Loucy (cell line): Measurements from ENCODE around the gene DPM1.

Experiments
- H2AFZ ChIP-seq: fragments of 200-600 bp; sonication (generic); 2 replicates; pipeline ENCODE4 v1.6.0; 2016; ENCODE audit warnings: antibody characterized with exemption, mild to moderate bottlenecking, low read length, moderate library complexity
- H3F3A ChIP-seq: fragments of 200-600 bp; 2 replicates; pipeline ENCODE4 v1.6.0; 2016; ENCODE audit warnings: antibody characterized with exemption, low read depth, mild to moderate bottlenecking
- H3K27me3 ChIP-seq: fragments of 200-600 bp; sonication (generic); 2 replicates; pipeline ENCODE4 v1.6.1; 2014; ENCODE audit warnings: low read length, mild to moderate bottlenecking; ENCODE audit not compliant: insufficient read depth, poor library complexity, severe bottlenecking
- H3K36me3 ChIP-seq: fragments of 200-600 bp; sonication (generic); 2 replicates; pipeline ENCODE4 v1.6.1; 2016; ENCODE audit warnings: low read length; ENCODE audit not compliant: insufficient read depth
- H3K4me1 ChIP-seq: fragments of 200-600 bp; sonication (generic); 2 replicates; pipeline ENCODE4 v1.5.1; 2014; ENCODE audit warnings: low read length, mild to moderate bottlenecking; ENCODE audit not compliant: insufficient read depth, poor library complexity, severe bottlenecking
- H3K4me2 ChIP-seq: fragments of 200-600 bp; sonication (generic); 2 replicates; pipeline ENCODE4 v1.6.0; 2014; ENCODE audit warnings: antibody characterized with exemption, low read length, low read depth, mild to moderate bottlenecking; ENCODE audit not compliant: poor library complexity, severe bottlenecking
- H3K4me3 ChIP-seq: fragments of 200-600 bp; sonication (generic); 2 replicates; pipeline ENCODE4 v1.5.1; 2014; ENCODE audit warnings: low read length, mild to moderate bottlenecking, mixed read lengths; ENCODE audit not compliant: poor library complexity, severe bottlenecking
- H3K79me2 ChIP-seq: fragments of 200-600 bp; sonication (generic); 2 replicates; pipeline ENCODE4 v1.6.1; 2014; ENCODE audit warnings: low read length; ENCODE audit not compliant: insufficient read depth
- H3K9ac ChIP-seq: fragments of 200-600 bp; sonication (generic); 2 replicates; pipeline ENCODE4 v1.6.0; 2014; ENCODE audit warnings: mild to moderate bottlenecking, low read depth, low read length, moderate library complexity; ENCODE audit not compliant: poor library complexity, severe bottlenecking
- H3K9me2 ChIP-seq: fragments of 200-600 bp; sonication (generic); replicated peaks from 2 replicates; pipeline ENCODE4 v1.6.1; 2016; ENCODE audit warnings: low read depth, low read length, mixed read lengths
- H3K9me3 ChIP-seq: fragments of 200-600 bp; sonication (generic); 2 replicates; pipeline ENCODE4 v1.6.1; 2014; ENCODE audit warnings: mild to moderate bottlenecking, antibody characterized with exemption, low read length, low read depth; ENCODE audit not compliant: insufficient read depth
- H4K20me1 ChIP-seq: fragments of 200-600 bp; sonication (generic); 2 replicates; pipeline ENCODE4 v1.6.0; 2014; ENCODE audit warnings: antibody characterized with exemption, low read length, mild to moderate bottlenecking; ENCODE audit not compliant: insufficient read depth, poor library complexity, severe bottlenecking
- EZH2phosphoT487 ChIP-seq: fragments of 200-600 bp; IDR thresholded peaks from 2 replicates; pipeline ENCODE4 v1.6.1; 2018; ENCODE audit warnings: antibody characterized with exemption, mild to moderate bottlenecking, moderate library complexity, borderline replicate concordance
- TF ChIP-seq, protein P1 (sequence below): fragments of 200-600 bp; sonication (generic); conservative IDR thresholded peaks from 2 replicates; pipeline ENCODE4 v1.5.1; 2014; ENCODE audit warnings: mild to moderate bottlenecking, antibody characterized with exemption, low read length

Gene DPM1

DNA sequence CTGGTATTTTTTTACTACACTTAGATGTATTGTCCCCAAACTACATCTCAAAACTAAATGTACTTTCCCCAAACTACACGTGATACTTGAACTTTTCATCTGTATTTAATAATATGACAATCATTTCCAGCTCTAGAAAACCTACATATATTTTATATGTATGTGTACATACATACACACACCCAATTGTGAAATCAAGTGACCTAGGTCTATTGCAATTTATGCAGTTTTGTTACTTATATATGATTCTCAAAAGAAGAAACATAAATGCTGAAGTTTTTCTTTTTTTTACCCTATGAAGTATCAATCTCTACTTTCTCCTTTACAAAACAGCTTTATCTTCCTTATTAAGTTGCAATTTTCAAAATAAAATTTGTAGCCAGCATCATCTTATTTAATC lies 31.8 kb downstream of the DPM1 start:
- no peak overlapping the region for H2AFZ ChIP-seq
- H3K4me2 ChIP-seq: peak overlapping the region; percentile 97
- no peaks in the 10 kb centered on the region for H3K9me2 ChIP-seq
- H3F3A ChIP-seq: no peaks in the 10 kb centered on the region
- TF ChIP-seq, protein P1, sequence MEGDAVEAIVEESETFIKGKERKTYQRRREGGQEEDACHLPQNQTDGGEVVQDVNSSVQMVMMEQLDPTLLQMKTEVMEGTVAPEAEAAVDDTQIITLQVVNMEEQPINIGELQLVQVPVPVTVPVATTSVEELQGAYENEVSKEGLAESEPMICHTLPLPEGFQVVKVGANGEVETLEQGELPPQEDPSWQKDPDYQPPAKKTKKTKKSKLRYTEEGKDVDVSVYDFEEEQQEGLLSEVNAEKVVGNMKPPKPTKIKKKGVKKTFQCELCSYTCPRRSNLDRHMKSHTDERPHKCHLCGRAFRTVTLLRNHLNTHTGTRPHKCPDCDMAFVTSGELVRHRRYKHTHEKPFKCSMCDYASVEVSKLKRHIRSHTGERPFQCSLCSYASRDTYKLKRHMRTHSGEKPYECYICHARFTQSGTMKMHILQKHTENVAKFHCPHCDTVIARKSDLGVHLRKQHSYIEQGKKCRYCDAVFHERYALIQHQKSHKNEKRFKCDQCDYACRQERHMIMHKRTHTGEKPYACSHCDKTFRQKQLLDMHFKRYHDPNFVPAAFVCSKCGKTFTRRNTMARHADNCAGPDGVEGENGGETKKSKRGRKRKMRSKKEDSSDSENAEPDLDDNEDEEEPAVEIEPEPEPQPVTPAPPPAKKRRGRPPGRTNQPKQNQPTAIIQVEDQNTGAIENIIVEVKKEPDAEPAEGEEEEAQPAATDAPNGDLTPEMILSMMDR: no peak
- no peak for TF ChIP-seq EZH2phosphoT487
- no peaks in the 10 kb centered on the region for H3K9me3 ChIP-seq
- no peaks in the 10 kb centered on the region for H3K27me3 ChIP-seq
- peak overlapping the region; percentile 83 for H3K4me3 ChIP-seq
- peaks cover 51% of the 10 kb centered on the region for H3K4me1 ChIP-seq
- H3K9ac ChIP-seq: peak overlapping the region; percentile 30
- peaks cover 83% of the 10 kb centered on the region for H4K20me1 ChIP-seq
- H3K79me2 ChIP-seq: peaks cover 91% of the 10 kb centered on the region
- peaks cover 18% of the 10 kb centered on the region for H3K36me3 ChIP-seq

DNA sequence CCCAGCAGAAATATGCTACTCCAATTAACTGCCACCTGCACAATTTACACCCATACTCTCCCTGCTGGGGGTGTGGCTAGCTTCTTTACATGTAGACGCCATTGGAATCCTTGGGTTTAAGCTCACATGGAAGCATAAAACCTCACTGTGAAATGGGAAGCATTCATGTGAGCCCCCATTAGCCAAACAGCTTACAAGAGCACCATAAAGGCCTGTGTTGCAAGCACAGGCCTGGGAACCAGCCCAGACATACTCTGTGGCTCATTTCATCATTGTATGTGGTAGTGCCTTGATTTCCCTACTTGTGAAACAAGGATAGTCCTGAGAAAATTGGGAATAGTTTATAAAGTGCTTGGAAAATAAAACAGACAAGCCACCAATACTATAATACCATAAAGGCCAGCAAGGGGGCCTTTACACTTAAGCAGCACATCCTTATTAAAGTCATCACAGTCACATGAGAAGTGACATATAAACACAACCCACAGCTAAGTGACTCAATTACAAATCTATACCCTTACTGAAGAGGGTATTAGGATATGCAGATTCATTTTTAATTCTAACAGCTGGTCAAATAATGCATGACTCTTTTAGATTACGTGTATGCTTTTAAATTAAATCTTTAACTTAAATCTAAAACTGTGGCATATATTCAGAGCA lies 33.9 kb downstream of the DPM1 start:
- Histone ChIP-seq H3K79me2 (peaks cover 100% of the 10 kb centered on the region), H4K20me1 (peaks cover 94% of the 10 kb centered on the region), H3K9me2 (no peaks in the 10 kb centered on the region), H3F3A (no peaks in the 10 kb centered on the region), H3K9me3 (no peaks in the 10 kb centered on the region), H3K4me1 (peaks cover 54% of the 10 kb centered on the region), H3K27me3 (no peaks in the 10 kb centered on the region), H3K4me3 (peak overlapping the region; percentile 83), H3K9ac (no peak overlapping the region), H2AFZ (no peak overlapping the region), H3K36me3 (peaks cover 22% of the 10 kb centered on the region), H3K4me2 (peak overlapping the region; percentile 97)
- TF ChIP-seq EZH2phosphoT487: no peak
- TF ChIP-seq, protein P1: no peak

DNA sequence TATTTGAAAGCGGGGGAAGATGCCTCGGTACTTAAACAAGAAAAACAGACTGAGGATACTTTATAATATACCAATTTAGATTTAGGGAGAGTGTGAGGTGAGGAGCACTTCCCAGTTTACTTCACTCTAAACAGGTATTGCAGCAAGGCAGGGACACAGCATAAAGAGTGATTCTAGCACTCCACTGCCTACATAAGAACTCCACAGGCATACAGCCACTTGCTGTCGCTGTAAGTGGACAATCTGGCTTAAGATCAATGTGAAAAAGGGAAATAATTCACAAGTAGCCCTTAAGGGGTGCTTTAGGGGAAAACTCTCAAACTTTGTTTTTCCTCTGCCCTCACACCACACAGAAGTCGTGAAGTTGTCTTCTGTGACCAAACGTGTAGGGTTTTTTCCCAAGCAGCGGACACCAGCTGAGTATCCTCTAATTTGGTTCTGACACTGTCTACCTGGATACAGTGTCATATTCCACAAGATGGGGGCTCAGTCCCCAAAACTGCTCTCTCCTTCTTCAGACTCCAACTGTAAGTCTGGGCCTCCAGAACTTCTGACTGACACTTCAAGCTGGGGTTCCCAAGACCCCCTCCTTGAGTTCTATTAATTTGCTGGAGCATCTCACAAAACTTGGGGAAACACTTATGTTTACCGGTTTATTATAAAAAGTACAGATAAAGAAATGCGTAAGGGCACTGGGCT lies 36.4 kb downstream of the DPM1 start:
- no peaks in the 10 kb centered on the region for H3K9me3 ChIP-seq
- peak overlapping the region; percentile 28 for H3K4me2 ChIP-seq
- peaks cover 95% of the 10 kb centered on the region for H4K20me1 ChIP-seq
- no peak for TF ChIP-seq EZH2phosphoT487
- TF ChIP-seq, protein P1: no peak
- H3K79me2 ChIP-seq: peaks cover 100% of the 10 kb centered on the region
- no peak overlapping the region for H2AFZ ChIP-seq
- no peaks in the 10 kb centered on the region for H3K9me2 ChIP-seq
- no peaks in the 10 kb centered on the region for H3F3A ChIP-seq
- H3K27me3 ChIP-seq: no peaks in the 10 kb centered on the region
- H3K9ac ChIP-seq: no peak overlapping the region
- H3K4me3 ChIP-seq: no peak overlapping the region
- H3K4me1 ChIP-seq: peaks cover 41% of the 10 kb centered on the region
- H3K36me3 ChIP-seq: peaks cover 32% of the 10 kb centered on the region
